HUES48 (cell line): ENCODE results near the gene LRRC38.

Source experiments
- H3K27ac ChIP-seq: one replicate; pipeline ENCODE4 v1.7.0; 2013; ENCODE audit warnings: low read depth, low read length, inconsistent platforms
- H3K27me3 ChIP-seq: 2 replicates; pipeline ENCODE4 v1.6.1; 2013; ENCODE audit warnings: mild to moderate bottlenecking, low read length; ENCODE audit not compliant: control insufficient read depth, insufficient read depth
- H3K36me3 ChIP-seq: 2 replicates; pipeline ENCODE4 v1.6.1; 2013; ENCODE audit warnings: low read length; ENCODE audit not compliant: control insufficient read depth, insufficient read depth
- H3K4me1 ChIP-seq: 2 replicates; pipeline ENCODE4 v1.6.1; 2013; ENCODE audit warnings: mild to moderate bottlenecking, low read length; ENCODE audit not compliant: control insufficient read depth, insufficient read depth
- H3K4me3 ChIP-seq: 2 replicates; pipeline ENCODE4 v1.5.1; 2013; ENCODE audit warnings: mild to moderate bottlenecking, low read depth, low read length
- H3K9ac ChIP-seq: 2 replicates; pipeline ENCODE4 v1.6.1; 2013; ENCODE audit warnings: mild to moderate bottlenecking, low read depth, low read length, moderate library complexity
- H3K9me3 ChIP-seq: 2 replicates; pipeline ENCODE4 v1.6.1; 2013; ENCODE audit warnings: low read length; ENCODE audit not compliant: control insufficient read depth, insufficient read depth

Gene LRRC38

DNA sequence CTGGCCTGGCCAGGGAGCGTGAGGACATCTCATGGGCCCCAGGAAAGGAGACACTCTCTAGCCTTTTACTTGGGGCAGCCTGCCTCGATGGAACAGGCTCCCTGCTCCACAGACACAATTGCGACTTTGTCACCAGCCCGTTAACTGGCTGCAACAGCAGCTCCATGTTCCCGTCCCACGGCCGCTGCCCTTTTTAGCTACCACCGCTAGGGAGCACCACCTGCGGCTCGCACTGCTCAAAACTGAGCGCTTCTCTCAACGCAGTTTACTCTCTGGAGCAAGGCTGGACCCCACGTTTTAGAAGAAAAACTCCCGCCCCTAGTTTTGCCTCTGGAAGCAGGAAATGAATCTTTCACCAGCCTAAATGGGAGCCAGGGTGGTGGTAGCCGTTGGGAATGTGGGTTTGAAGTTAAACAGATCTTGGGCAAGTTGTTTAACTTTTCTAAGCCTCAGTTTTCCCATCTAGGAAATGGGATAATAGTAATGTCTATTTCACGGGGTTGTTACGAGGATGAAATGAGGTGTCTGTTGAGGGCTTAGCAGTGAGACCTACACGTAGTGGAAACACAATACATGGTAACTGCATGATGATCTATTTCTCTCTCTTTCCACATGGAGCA is 3.5 kb upstream of the LRRC38 start:
- Histone ChIP-seq H3K4me3 (no peak overlapping the region), H3K27ac (no peak overlapping the region), H3K27me3 (peaks cover 55% of the 10 kb centered on the region), H3K4me1 (peaks cover 3% of the 10 kb centered on the region), H3K9ac (no peak overlapping the region), H3K36me3 (no peaks in the 10 kb centered on the region), H3K9me3 (no peaks in the 10 kb centered on the region)

DNA sequence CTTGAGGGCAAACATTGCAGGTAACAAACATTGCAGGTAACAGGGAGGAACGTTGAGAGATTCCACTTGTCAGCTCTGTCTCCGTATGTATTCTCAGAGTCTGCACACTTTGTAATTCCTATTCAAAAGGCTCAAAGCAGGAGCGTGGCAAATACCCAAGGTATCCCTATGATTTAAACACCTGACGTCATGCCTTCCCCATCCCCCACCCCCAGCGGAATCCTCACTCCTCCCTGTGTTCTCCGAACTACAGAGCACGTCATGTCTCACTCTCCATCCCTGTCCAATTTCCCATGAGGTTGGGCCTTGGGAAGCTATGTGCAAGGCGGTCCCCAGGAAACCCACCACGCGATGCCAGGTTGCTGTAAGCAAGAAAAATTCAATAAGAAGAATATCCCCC is 2.8 kb upstream of the LRRC38 start:
- Histone ChIP-seq H3K9me3 (no peaks in the 10 kb centered on the region), H3K27ac (no peak overlapping the region), H3K4me3 (no peak overlapping the region), H3K4me1 (peaks cover 3% of the 10 kb centered on the region), H3K36me3 (no peaks in the 10 kb centered on the region), H3K27me3 (peaks cover 62% of the 10 kb centered on the region), H3K9ac (no peak overlapping the region)

DNA sequence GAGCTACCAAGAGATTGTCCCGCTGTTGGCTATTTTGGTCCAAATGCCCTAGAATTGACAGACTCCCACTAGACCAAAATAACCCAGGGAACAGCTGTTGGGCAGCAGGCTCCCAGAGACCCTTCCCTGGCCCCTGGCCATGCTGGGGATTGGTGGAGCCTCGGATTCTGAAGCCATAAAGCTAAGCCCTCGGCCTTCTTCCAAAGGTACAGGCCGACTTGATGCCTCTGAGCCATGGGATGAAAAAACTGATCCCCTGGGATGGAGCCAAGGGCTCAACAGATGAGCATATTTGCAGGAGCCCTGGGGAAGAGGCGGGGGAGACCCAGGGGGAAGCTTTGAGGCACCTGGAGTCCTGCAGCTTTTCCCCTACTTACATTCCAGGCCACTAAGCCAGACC is 1.0 kb upstream of the LRRC38 start:
- Histone ChIP-seq H3K36me3 (no peaks in the 10 kb centered on the region), H3K4me3 (no peak overlapping the region), H3K27ac (no peak overlapping the region), H3K9me3 (no peaks in the 10 kb centered on the region), H3K27me3 (peaks cover 80% of the 10 kb centered on the region), H3K9ac (no peak overlapping the region), H3K4me1 (peaks cover 13% of the 10 kb centered on the region)

DNA sequence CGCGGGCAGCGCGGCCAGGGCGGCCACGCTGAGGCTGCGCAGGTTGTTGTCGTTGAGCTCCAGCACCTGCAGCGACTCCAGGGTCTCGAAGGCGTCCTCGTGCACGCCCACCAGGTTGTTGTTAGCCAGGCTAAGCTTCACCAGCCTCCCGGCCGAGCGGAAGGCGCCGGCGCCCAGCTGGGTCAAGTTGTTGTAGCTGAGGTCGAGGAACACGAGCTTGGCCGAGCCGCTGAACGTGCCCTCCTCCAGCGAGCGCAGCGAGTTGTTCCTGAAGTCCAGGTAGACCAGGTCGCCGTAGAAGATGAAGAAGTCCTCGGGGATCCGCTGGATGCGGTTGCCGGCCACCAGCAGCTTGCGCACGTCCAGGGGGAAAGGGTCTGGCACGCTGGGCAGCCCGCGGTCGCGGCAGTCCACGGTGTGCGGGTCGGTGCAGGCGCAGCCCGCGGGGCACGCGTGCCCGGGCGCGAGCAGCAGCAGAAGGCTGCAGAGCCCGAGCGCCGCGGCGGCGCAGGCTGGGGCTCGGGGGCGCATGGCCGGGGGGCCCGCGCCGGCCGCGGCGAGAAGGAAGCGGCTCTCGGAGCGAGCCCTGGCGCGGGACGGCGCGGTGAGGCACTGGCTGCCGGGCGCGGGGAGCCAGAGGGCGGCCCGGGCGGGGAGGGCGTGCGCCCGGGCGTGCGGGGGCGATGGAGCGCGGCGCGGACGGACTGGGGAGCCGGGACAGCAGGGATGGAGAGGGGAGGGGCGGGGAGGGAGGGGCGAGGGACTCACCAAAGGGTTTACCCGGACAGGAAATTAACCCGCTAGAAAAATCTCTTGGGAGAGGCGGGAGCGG is 524 bp downstream of the LRRC38 start:
- H3K9me3 ChIP-seq, result no peaks in the 10 kb centered on the region
- H3K27me3 ChIP-seq, result peaks cover 86% of the 10 kb centered on the region
- no peak overlapping the region for H3K9ac ChIP-seq
- H3K4me1 ChIP-seq, result peaks cover 13% of the 10 kb centered on the region
- peak overlapping the region; percentile 51 for H3K4me3 ChIP-seq
- no peaks in the 10 kb centered on the region for H3K36me3 ChIP-seq
- H3K27ac ChIP-seq, result no peak overlapping the region

DNA sequence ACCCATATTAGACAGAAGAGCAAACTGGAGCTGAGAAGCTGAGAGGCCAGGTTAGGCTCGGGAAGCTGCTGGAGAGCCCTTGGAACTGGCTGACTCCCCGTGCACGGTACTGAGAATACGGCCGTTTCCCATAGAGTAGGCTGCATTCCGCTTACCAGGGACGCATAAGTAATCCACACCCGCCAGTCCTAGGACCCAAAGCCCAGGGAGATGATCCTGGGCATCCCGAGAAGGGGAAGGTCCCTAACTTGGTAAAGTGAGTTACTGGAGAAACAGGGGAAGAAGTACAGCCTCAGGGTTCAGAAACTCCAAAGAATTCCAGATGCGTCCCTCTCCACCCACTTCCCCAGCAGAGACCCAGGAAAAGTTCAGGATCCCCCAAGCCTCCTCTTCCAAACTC is 1.3 kb downstream of the LRRC38 start:
- Histone ChIP-seq H3K4me3 (peak overlapping the region; percentile 51; the same call in 1 of the 2 replicates), H3K9ac (no peak overlapping the region), H3K9me3 (no peaks in the 10 kb centered on the region), H3K27ac (no peak overlapping the region), H3K36me3 (no peaks in the 10 kb centered on the region), H3K27me3 (peaks cover 80% of the 10 kb centered on the region), H3K4me1 (peaks cover 13% of the 10 kb centered on the region)

DNA sequence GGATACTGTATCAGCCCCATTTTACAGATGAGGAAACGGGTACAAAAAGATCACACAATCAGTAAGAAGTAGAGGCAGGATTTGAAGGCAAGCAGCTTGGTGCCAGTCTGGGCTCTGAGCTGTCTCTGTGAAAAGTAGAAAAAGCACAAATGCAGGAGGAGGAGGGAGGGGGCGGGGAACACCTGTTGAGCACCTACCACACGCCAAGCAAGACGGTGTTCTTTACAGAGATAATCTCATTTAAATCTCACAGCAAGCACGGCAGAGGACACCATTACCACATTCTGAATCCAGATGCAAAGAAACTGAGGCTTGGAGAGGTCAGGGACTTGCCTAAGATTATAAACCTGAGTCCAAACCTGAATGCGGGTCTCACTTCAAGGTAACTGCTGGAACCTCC is 3.3 kb downstream of the LRRC38 start:
- Histone ChIP-seq H3K27ac (no peak overlapping the region), H3K9ac (no peak overlapping the region), H3K4me3 (no peak overlapping the region), H3K36me3 (no peaks in the 10 kb centered on the region), H3K9me3 (no peaks in the 10 kb centered on the region), H3K4me1 (peaks cover 10% of the 10 kb centered on the region), H3K27me3 (peaks cover 62% of the 10 kb centered on the region)

DNA sequence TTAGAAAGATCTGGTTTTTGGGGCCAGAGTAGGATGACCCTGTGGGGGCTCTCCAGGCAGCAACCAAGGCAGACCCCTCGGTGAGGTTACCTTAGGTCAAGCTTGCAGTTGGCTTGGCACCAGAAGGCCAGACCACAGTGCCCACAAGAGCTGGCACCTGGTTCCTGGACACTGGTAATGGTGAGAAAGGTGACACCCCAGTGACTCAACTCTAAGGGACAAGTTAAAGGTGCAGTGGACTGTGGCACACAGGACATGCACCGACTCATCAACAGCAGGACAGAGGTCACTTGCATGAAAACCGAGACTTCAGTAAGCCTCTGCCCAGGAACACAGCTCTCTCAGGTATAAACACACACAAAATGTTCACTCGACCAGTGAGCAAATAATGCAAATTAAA is 6.7 kb downstream of the LRRC38 start:
- Histone ChIP-seq H3K27ac (no peak overlapping the region), H3K4me3 (no peak overlapping the region), H3K27me3 (peaks cover 28% of the 10 kb centered on the region), H3K9ac (no peak overlapping the region), H3K36me3 (no peaks in the 10 kb centered on the region), H3K9me3 (no peaks in the 10 kb centered on the region), H3K4me1 (peaks cover 18% of the 10 kb centered on the region)

DNA sequence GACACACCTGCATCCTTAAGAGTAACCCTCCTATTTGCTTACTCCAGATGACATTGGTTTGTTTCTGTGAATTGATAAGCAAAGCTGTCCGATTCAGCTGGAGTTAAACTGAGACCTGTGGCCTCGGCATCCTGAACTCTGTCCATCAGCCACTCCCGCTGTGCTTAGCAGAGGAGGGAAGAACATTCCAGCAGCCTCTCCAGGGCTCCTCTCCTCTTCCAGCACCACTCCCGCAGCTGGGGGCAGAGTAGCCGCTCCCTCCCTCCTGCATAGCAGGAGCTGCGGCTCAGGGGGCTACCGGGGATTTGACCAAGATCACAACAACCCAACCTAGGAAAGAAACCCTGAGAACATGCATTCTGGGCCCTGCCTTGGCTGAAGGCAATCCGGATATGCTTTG is 8.8 kb downstream of the LRRC38 start:
- Histone ChIP-seq H3K27me3 (peaks cover 8% of the 10 kb centered on the region), H3K9me3 (no peaks in the 10 kb centered on the region), H3K36me3 (no peaks in the 10 kb centered on the region), H3K4me3 (no peak overlapping the region), H3K27ac (no peak overlapping the region), H3K4me1 (peaks cover 9% of the 10 kb centered on the region; the same call in 1 of the 2 replicates), H3K9ac (no peak overlapping the region)

DNA sequence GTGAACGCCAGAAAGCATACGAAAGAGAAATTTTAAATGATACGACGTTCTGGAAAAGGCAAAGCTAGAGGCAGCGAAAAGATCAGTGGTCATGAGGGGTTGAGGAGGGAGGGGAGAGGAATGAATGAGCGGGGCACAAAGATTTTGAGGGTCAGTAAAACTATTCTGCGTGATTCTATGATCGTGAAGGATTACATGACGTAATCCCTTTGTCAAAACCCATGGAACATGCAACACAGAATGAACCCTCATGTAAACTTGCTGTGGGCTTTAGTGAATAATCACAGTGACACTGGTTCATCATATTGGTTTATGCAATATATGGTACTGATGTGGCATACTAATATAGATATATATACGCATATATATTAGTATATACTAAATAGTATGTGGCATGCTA is 13.0 kb downstream of the LRRC38 start:
- H3K27ac ChIP-seq, result no peak overlapping the region
- H3K4me3 ChIP-seq, result no peak overlapping the region
- peaks cover 14% of the 10 kb centered on the region; the same call in 1 of the 2 replicates for H3K4me1 ChIP-seq
- H3K9ac ChIP-seq, result no peak overlapping the region
- H3K9me3 ChIP-seq, result no peaks in the 10 kb centered on the region
- no peaks in the 10 kb centered on the region for H3K36me3 ChIP-seq
- H3K27me3 ChIP-seq, result no peaks in the 10 kb centered on the region

DNA sequence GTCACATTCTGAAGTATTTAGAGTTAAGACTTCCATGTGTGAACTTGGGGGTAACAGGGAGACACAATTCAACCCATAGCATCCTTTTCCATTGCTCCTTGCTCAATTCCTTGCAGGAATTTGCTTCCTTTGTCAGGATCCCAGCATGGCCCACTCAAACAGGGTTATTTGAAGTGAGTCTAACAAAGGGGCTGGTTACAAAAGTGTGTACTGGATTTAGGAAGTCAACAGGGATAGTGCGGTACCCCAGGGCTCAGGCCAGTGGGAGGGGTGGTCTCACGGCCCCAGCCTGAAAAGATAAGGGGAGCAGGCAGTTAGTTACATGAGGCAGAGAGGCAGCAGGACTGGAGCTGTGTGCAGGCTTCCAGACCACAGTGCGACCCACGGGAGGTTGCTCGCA is 14.4 kb downstream of the LRRC38 start:
- H3K27ac ChIP-seq, result no peak overlapping the region
- no peaks in the 10 kb centered on the region for H3K36me3 ChIP-seq
- no peaks in the 10 kb centered on the region for H3K27me3 ChIP-seq
- H3K4me3 ChIP-seq, result no peak overlapping the region
- peaks cover 7% of the 10 kb centered on the region; the same call in 1 of the 2 replicates for H3K4me1 ChIP-seq
- no peak overlapping the region for H3K9ac ChIP-seq
- H3K9me3 ChIP-seq, result no peaks in the 10 kb centered on the region

DNA sequence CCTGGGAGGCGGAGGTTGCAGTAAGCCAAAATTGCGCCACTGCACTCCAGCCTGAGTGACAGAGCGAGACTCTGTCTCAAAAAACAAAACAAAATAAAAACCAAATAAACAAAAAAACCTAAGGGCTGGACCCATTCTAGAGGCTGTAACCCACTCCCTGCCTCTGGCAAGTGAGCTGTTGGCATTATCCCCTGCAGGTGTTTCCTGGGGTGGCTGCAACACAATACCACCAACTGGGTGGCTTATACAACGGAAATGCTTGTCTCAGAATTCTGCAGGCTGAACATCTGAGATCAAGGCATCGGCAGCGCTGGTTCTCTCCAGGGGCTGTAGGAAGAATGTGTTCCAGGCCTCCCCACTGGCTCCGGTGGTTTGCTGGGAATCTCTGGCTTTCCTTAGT is 15.2 kb downstream of the LRRC38 start:
- H3K27me3 ChIP-seq, result no peaks in the 10 kb centered on the region
- no peaks in the 10 kb centered on the region for H3K36me3 ChIP-seq
- H3K9ac ChIP-seq, result no peak overlapping the region
- no peaks in the 10 kb centered on the region for H3K9me3 ChIP-seq
- no peak overlapping the region for H3K27ac ChIP-seq
- no peak overlapping the region for H3K4me3 ChIP-seq
- peaks cover 7% of the 10 kb centered on the region; the same call in 1 of the 2 replicates for H3K4me1 ChIP-seq
